ENCODE results near the gene SLC9A6.

DNA sequence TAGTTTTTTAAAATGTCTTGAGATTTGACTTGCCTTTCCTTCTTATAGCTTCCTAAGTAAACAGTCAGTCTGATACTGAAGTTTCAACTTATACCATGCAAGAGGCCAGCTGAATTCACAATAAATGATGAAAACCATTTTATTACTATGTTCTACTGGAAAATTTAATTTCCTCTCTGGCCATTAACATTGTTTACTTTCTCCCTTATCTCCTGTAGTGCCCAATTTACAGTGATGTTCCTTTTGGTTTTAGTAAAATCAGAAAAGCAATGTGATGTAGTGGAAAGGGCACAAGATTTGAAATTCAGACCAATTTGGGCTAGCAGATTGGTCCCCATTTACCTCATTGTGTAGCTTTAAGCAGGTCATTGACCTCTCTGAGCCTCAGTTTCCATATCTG is 54.2 kb downstream of the SLC9A6 start:
- TF ChIP-seq POLR2AphosphoS5 (IDR thresholded peaks at IDR 0.05; ENCODE audit: borderline replicate concordance, low read depth, low read length) (no peak), EZH2 (IDR thresholded peaks at IDR 0.05) (no peak)

All from SK-N-MC (cell line).